Inferior parietal cortex (tissue), 1 donor: ENCODE data around the gene SMPDL3B.

Source experiments
- DNase-seq: peaks from one replicate; pipeline ENCODE4 v3.0.0-alpha.2; 2016; ENCODE audit errors: extremely low spot score

Gene SMPDL3B

DNA sequence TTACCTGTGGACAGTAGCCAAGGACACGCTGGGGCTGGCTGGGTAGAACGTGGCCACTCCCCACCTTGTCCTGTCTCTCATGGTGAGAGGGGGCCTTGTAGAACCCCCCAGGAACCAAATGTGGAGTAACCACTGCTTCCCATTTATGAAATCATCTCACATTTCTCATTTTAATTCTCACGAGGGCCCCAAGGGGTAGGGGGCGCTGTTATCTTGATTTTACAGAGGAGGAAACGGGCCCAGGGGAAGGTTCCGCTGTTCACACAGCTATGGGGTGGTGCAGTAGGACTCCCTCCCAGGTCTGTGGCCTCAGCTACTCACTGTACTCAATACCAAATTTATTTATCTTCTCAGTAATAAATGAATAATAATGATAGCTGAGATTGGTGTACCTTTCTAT lies 5.5 kb downstream of the SMPDL3B start:
- no peak for DNase-seq

DNA sequence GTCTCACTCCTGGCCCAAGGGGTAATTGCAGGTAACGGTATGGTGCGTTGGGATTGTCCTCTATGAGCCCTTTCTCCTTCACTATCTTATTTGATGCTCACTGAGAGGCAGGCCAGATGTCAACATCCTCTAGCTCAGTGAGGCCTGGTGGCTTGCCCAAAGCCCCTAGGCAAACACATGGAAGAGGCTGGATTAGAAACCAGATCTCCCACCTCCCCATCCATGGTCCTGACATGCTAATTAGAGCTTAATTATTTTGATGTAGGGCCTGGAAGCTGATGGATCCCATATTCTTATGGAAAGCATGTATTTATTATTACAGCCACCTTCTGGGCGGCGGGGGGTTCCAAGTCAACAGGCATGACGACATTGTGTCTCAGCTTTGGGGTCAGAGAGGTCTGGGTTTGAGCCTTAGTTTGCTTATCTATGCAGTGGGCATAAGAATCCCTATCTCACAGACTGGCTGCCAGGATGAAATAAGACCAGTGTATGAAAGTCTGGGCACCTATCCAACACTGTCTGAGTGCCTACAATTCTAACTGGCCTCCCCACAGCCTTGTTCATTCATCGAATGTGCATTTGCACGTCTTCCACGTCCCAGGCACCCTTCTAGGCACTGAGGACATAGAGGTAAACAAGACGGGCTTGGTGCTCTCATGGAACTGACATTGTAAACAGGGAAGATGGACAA lies 6.2 kb downstream of the SMPDL3B start:
- no peak for DNase-seq

DNA sequence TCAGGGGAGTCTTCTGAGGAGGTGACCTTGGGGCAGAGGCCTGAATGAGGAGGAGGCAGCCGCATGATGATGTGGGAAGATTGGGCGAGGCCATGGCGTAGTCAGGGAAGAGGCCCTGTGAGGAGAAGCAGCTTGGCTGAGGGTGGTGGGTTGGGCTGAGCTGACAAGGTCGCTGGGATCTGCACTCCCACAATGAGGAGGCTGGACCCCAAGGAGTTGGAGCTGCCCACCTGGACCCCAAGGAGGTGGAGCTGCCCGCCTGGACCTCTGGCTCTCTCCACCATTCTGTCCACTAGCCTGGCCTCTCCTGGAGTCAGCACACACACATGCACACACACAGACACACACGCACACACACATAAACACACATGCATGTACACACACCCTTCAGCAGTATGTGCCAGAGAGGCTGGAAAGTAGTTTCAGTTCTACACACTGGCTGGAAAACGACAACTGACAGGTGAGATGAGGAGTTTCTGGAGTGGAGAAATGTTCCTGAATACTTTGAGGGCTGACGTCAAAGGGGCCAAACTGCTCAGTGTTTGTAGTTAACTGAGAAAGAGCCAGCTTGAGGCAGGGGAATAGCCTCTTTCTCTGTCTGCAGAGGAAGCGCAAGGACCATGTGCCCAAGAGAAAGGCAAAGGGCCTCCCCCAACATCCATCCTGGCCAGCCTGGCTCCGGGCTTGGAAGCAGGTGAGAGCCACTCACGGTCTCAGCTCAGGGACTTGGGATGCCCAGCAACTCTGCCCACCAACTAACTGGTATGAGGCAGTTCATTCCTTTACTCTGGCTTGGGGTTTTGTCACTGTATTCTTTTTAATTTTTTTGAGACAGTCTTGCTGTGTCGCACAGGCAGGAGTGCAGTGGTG lies 7.1 kb downstream of the SMPDL3B start:
- DNase-seq: no peak

DNA sequence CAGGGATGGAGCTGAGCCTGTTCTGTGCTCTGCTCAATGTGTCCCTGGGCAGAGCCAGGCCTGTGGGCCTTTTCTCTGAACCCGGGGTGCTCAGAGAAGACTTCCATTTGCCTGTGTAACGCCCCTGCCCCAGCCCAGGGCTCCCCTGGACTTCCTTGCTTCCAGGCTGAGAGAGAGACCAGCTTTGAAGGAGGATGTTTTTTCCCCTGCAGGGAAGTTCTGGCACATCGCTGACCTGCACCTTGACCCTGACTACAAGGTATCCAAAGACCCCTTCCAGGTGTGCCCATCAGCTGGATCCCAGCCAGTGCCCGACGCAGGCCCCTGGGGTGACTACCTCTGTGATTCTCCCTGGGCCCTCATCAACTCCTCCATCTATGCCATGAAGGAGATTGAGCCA lies 10.2 kb downstream of the SMPDL3B start:
- DNase-seq: no peak

DNA sequence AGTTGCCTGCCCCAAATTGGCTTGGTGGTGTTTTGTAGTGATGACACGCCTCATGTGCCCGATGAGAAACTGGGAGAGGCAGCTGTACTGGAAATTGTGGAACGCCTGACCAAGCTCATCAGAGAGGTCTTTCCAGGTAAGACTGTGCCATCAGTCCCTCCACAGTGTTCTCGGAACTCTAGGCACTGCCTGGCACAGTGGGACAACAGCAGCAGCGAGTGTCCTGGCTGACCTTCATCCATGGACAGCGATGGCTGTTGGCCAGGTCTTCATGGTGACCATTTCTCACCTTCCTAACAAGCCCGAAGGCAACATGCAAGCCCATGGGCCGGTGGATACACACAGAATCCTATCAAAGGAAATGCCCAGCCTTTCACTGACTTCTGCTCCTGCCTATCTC lies 14.2 kb downstream of the SMPDL3B start:
- DNase-seq: no peak

DNA sequence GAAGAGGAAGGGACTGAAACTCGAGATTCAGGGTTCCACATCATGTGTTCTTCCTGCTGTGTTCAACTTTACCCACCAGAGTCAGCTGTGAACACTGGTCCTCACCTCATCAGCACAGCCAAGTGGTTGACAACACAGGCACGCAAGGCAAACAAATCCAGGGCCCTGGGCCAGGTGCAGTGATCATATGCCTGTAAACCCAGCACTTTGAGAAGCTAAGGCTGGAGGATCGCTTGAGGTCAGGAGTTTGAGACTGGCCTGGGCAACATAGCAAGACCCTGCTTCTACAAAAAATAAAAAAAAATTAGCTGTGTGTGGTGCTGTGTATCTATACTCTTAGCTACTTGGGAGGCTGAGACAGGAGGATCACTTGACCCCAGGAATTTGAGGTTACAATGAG lies 16.6 kb downstream of the SMPDL3B start:
- DNase-seq: no peak

DNA sequence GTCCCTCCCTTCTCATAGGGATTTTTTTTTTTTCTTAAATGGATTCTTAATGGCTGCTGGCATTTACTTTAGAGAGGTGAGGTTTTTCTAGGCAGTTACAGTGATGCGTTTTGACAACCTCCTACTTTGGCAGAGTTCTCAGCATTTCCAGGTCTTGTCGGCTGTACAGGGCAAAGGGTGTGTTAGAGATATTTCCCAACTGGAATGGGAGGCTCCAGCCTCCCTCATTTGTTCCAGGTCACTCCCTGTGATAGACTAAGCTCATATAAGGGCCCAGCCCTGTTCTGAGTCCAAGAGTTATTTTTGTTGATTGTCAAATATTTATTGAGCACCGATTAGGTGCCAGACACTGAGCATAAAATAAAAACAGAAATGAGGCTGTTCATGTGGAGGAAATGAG lies 17.3 kb downstream of the SMPDL3B start:
- no peak for DNase-seq

DNA sequence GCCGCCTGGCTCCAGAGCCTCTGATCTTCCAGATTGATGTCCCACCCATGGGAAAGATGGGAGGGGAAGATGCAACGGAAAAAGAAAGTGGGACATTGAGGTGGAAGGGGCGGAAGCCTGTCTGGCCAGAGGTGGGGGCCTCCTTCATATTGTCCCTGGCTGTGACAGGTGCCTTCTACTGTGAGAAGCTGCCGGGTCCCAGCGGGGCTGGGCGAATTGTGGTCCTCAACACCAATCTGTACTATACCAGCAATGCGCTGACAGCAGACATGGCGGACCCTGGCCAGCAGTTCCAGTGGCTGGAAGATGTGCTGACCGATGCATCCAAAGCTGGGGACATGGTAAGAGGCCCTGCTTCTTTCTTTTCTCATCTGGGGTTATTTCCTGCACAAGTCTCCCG lies 19.4 kb downstream of the SMPDL3B start:
- DNase-seq: no peak

DNA sequence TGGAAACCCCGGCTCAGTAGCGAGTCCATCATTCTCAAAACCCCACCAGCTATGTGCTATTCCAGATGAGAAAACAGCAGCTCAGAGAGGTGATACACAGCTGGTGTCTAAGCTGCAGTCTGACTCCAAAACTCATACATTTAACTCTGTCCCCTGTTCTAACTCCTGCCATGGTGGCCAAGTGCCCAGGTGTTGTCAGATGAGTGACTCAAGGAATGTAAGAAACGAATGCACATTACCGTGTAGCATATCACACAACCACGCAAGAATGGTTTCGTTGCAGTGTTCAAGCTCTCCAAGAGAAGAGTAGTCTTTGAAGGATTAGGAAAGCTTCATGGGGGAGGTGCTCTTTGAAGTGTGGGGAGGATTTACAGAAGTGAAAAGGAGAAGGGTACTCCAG lies 20.3 kb downstream of the SMPDL3B start:
- DNase-seq: no peak

DNA sequence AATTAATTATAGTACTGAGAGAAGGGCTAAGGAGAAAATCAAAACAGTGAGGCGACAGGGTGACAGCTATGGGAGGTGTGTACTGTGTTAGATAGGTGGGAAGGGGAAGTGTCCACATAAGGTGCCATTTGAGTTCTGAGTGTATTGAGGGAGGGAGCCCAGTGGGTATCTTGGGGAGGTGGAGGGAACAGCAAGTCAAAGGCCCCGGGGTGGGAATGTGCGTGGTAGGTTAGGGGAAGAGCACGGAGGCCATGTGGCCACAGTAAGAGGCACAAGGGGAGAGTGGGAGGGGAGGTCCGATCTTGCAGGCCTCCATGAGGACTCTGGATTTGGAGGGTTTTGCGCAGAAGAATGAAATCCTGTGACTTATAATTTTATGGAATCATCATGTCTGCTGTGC lies 22.0 kb downstream of the SMPDL3B start:
- DNase-seq: no peak

DNA sequence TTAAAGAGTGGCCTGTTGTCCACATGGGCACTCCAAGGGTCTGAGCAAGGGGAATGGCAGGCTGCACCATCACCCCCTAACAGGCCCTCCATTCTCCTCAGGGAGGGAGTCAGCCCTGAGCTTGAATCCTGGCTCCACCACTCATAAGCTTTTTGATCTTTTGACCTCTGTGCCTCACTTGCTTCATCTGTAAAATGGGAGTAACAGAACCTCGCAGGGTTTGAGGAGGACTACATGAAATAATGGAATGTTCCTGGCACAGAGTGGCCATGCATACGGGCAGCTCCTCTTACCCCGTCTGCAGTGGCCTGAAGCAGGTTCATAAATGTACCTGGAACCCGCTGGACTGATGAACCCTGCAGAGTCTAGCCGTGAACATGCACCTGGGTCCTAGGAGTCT lies 22.9 kb downstream of the SMPDL3B start:
- no peak for DNase-seq

DNA sequence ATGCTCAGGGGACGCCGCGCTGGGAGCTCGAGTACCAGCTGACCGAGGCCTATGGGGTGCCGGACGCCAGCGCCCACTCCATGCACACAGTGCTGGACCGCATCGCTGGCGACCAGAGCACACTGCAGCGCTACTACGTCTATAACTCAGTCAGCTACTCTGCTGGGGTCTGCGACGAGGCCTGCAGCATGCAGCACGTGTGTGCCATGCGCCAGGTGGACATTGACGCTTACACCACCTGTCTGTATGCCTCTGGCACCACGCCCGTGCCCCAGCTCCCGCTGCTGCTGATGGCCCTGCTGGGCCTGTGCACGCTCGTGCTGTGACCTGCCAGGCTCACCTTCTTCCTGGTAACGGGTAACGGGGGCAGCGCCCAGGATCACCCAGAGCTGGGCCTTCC lies 23.7 kb downstream of the SMPDL3B start:
- DNase-seq: no peak

DNA sequence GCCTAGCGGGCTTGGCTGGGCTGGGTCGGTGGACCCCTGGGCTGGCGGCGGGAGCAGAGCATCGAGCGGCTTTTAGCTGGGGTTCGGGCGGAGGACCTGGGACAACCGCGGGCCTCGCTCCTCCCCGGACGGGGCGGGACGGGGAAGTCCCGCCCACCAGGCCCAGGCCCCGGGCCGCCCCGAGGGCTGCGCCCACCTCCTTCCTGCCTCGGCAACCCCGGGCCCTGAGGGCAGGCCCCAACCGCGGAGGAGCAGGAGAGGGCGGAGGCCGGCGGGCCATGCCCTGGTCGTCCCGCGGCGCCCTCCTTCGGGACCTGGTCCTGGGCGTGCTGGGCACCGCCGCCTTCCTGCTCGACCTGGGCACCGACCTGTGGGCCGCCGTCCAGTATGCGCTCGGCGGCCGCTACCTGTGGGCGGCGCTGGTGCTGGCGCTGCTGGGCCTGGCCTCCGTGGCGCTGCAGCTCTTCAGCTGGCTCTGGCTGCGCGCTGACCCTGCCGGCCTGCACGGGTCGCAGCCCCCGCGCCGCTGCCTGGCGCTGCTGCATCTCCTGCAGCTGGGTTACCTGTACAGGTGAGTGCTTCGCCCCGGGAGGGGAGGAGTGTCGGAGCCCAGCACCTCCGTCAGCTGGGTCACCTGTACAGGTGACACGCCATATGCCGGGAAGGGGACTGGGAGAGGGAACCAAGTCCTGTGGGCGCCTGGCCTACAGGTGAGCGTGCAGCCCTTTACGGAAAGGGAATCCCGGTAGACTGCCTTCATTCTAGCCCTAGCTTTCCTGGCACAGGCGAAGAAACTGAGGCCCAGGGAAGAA lies 25.2 kb downstream of the SMPDL3B start, which contains the start of gene XKR8:
Gene XKR8, plus strand, starts transcription at position 182 of the 812 bp plus-strand sequence. Its CDS starts 97 bp downstream, at position 279.
- DNase-seq: no peak

DNA sequence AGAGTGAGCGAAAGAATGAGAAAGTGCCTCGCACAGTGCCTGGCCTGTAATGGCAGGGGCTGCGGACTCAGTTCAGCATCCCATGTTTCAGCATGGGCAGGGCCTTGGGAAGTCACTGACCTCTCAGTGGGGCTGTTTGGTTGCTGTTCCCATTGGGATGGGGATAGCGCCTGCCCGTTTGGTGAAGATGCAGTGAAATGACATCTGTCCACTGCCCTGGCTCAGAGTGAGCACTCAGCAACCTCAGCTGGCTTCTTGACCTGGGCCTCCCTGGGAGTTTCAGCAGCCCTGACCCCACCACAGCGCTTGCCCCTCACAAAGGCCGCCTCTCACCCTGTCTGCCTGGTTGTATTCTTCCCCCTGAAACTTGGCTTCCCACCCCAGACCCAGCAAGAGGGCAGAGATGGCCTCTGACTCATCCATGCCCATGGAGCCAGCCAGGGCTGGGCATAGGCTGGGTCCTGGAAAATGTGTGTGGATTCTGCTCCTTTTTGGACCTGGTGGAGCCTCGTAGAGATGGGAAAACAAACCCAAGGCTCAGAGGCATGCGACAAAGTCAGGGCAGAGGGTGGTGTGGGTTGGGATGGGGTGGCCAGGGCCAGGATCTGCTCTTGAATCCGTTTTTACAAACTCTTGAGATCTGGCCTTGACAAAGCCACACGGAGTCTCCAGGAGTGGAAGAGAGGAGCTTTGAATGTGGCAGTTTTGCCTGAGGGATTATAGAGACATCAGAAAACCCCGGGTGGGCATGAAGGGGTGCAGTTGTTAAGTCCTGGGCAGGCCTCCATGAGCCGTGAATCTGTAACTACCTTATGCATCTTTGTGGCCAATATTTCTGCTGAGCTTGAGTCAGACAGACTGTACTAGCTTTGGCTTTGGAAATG lies 26.2 kb downstream of the SMPDL3B start:
- no peak for DNase-seq

DNA sequence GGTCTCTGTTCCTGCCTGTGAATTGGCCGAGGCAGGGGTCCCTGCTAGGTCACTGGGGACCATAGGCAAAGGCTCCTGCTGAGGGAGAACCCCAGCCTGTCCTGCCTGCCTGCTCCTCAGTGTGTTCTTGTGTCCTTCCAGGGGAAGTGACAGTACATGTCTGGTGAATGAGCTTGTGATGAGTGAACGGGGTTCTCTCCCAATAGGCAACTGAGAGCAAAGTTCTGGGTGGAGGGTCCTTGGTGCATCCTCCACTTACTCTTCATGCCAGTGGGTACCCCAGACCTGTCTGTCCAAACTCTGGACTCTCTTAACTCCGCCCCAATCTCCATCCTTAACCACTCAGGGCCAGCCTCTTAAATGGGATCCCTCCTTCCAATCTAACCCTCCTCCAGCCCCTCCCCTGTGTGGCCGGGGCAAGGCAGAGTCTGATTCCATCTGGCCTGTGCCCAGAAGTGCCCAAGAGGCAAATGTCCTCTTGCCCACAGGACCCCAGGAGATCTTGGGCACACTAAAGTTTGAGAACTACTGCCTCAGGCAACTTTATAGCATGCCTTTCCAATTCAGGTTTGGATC lies 26.9 kb downstream of the SMPDL3B start:
- no peak for DNase-seq

DNA sequence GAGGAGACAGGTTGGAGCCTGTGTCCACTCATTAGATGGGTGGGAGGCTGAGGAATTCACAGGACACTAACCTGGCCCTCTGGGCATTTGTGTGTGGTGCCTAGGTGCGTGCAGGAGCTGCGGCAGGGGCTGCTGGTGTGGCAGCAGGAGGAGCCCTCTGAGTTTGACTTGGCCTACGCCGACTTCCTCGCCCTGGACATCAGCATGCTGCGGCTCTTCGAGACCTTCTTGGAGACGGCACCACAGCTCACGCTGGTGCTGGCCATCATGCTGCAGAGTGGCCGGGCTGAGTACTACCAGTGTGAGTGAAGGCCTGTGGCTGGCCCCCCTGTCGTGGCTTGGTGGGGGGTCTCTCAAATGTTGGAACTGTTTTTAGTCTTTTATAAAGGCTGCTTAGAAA lies 28.6 kb downstream of the SMPDL3B start:
- no peak for DNase-seq

DNA sequence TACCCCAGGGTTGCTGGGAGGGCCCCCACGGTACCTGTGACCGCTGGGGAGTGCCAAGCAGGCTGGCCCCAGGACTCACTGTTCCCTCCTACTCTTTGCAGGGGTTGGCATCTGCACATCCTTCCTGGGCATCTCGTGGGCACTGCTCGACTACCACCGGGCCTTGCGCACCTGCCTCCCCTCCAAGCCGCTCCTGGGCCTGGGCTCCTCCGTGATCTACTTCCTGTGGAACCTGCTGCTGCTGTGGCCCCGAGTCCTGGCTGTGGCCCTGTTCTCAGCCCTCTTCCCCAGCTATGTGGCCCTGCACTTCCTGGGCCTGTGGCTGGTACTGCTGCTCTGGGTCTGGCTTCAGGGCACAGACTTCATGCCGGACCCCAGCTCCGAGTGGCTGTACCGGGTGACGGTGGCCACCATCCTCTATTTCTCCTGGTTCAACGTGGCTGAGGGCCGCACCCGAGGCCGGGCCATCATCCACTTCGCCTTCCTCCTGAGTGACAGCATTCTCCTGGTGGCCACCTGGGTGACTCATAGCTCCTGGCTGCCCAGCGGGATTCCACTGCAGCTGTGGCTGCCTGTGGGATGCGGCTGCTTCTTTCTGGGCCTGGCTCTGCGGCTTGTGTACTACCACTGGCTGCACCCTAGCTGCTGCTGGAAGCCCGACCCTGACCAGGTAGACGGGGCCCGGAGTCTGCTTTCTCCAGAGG lies 31.8 kb downstream of the SMPDL3B start:
- DNase-seq: no peak

DNA sequence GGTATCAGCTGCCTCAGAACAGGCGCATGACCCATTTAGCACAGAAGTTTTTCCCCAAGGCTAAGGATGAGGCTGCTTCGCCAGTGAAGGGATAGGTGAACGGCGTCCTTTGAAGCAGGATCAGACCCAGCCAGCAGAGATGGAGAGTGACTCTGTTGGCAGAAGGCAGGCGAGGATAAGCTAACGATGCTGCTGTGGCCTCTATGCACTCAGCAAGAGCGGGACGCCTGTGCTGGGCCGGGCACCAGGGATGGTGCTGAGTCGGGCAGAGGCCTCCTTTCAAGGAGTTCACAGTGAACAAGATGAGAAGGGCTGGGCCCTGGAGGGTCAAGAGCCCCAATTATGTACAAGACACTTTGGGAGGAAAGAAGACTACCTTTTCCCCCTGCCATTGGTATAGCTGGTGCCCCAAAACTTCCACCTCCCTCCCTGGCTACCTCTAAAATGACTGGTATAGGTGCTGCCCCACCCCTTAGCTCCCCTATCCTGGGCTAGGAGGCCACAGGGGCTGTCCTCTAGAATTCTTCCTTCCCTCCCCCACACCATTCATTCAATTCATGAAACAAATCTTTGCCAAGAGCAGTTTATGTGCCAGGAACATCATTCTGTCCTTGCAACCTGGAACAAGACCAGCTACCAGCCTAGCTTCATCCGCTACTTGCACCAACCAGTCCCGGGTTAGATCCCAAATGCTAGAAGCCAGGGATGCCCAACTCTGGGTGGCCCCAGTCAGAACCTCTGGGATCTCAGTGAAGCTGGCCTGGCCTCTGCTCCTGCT lies 32.5 kb downstream of the SMPDL3B start:
- DNase-seq: no peak

DNA sequence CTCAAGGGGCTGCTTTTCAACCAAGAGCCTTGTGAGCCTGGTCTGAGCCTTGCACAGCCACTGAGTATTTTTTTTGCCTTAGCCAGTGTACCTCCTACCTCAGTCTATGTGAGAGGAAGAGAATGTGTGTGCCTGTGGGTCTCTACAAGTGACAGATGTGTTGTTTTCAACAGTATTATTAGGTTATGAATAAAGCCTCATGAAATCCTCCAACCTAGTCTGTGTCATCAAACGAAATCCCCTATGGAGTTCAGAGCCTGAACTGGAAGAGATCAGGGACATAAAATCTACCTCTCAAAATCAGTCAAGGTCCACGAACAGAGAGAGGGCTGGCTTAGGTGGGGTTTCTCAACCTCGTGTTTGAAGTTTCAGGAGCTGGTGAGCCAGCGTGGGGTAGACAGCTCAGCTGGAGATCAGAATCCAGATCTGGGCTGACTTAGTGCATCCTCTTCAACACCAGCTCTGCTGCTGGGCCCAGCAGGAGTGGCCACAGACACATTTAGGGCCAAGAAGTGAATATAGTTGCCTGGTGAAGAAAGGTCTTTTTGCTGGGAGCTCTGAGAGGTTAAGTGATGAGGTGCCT lies 33.2 kb downstream of the SMPDL3B start:
- no peak for DNase-seq
